ENCODE measurements around the gene FADS6. TPM values are rescaled to one million over a fixed set of nuclear protein-coding genes. Genes with fewer than 3 reads are reported as not detected.

Gene FADS6
- total RNA-seq, 2 experiments from 2014 or later, result not detected

DNA sequence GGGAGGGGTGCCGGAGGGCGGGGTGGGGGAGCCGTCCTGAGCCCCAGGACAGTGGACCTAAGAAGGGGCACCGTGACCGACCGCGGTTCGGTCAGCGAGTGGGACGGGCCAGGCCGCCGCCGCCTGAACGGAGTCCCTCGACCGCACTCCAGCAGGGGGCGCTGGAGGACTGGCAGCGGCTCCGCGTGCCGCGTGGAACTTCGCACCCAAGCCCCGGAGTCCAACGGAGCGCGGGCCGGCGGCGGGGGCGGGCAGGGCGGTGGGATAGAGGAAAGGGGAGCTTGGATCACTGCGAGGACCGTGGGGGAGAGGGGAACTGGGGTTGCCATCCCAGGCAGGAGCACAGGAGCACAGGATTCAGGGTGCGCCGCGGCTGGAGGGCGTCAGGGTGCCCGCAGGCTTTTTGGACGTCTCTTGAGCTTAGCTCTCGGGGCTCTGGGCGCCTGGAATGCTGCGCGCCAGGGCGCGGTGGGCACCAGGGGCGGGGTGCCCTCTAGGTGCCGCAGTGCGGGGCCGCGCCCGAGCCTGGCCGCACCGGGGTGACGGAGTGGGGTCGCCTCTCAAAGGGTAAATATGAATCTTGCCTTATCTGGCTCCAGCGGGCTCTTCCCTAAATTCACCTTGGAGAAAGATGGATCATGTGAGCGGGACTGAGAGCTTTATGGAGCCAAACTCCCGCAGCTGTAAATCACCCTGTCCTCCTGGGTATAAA lies 30.3 kb upstream of the FADS6 start:
- DNase-seq (peak; percentile 55 to 84 (median 66)), ATAC-seq (ENCODE audit: poor library complexity) (peak; percentile 79)
- intact Hi-C loops (cut with DNase I, micrococcal nuclease), result loop anchor here (1.0 to 5.0 kb wide), 2 partner anchors 35 to 489 kb away; no protein-coding TSS in a partner anchor
- Mint-ChIP-seq H3K9me3 (no peaks in the 10 kb centered on the region), H3K4me1 (ENCODE audit: low read depth) (peaks cover 15% of the 10 kb centered on the region), H3K4me3 (peak overlapping the region; percentile 25), H3K27me3 (peaks cover 78% of the 10 kb centered on the region), H3K27ac (no peak overlapping the region), H3K36me3 (ENCODE audit: low read depth) (no peaks in the 10 kb centered on the region)
- H3K4me3 ChIP-seq (ENCODE audit: low read length), result peak overlapping the region; percentile 37
- ChIA-PET CTCF (interaction anchor here (1.7 to 2.1 kb wide), 2 partner anchors 34 to 38 kb away, joined by 8 to 9 read pairs; no protein-coding TSS in a partner anchor), POLR2A (no interaction called here)
- peaks cover 49 to 57% of the 10 kb centered on the region in 2 experiments for H3K27me3 ChIP-seq (ENCODE audit: control insufficient read depth in 1 of 2, insufficient read depth in 2 of 2, low read length in 2 of 2)
- H3K27ac ChIP-seq (ENCODE audit: low read depth in 1 of 2, low read length in 2 of 2), result no peak overlapping the region
- H3K36me3 ChIP-seq (ENCODE audit: insufficient read depth, low read length), result no peaks in the 10 kb centered on the region
- peak; percentile 89 for TF ChIP-seq CTCF (IDR thresholded peaks at IDR 0.05)
- peaks cover 25% of the 10 kb centered on the region for H3K4me1 ChIP-seq (ENCODE audit: insufficient read depth, low read length)
- peaks cover 0 to 16% of the 10 kb centered on the region in 2 experiments for H3K9me3 ChIP-seq (ENCODE audit: control insufficient read depth in 1 of 2, insufficient read depth in 1 of 2, low read length in 2 of 2)

DNA sequence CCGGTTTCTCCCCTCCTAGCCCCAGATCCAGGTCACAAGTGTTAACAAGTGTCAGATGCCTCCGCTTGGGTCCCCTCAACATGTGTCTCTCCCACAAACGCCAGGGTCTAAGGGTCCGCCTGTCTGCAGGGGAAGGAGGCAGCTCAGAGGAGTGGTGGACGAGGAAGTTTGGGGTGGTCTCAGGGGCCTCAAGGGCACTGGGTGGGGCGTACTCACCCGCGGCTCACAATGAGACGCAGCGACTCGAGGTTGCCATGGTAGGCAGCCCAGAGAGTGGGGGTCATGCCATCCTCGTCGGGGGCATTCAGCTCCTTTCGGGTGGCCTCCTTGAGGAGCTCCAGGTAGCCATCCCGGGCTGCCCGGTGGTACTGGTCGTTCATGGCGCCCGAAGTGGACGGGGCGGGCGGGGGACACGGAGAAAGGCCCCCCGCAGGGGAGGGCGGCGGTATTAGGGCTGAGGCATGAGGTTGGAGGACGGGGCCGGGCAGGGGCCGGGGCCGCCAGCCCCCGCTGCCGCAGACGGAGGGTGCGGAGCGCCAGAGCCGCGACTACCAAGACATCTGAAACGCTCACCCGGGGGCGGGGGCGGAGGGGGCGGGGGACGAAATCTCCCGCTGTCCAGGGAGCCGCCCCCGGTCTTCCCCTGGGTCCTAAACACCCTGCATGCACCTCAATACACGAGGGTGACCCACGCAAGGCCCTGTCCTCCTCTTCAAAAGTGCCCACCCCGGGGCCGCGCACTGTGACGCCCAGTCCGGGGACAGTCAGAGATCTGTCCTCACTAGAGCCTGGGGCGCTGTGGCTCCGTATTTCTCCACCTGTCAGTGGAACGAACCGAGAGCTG lies 29.5 kb upstream of the FADS6 start, which contains the start of gene USH1G:
Gene USH1G (minus strand): TSS at position 562 of the 844 bp plus-strand sequence. CDS start 182 bp downstream, at position 380.
- H3K4me3 Mint-ChIP-seq, result peak within 1 kb of the TSS; percentile 75
- no peak for TF ChIP-seq CTCF (IDR thresholded peaks at IDR 0.05)
- peaks cover 0 to 16% of the 10 kb centered on the region in 2 experiments for H3K9me3 ChIP-seq (ENCODE audit: control insufficient read depth in 1 of 2, insufficient read depth in 1 of 2, low read length in 2 of 2)
- no peak within 1 kb of the TSS for H3K27ac Mint-ChIP-seq
- peaks cover 25% of the 10 kb centered on the region for H3K4me1 ChIP-seq (ENCODE audit: insufficient read depth, low read length)
- peaks cover 15% of the 10 kb centered on the region for H3K4me1 Mint-ChIP-seq (ENCODE audit: low read depth)
- peaks cover 48 to 57% of the 10 kb centered on the region in 2 experiments for H3K27me3 ChIP-seq (ENCODE audit: control insufficient read depth in 1 of 2, insufficient read depth in 2 of 2, low read length in 2 of 2)
- peak within 1 kb of the TSS; percentile 37 for H3K4me3 ChIP-seq (ENCODE audit: low read length)
- no peak within 1 kb of the TSS for H3K27ac ChIP-seq (ENCODE audit: low read depth in 1 of 2, low read length in 2 of 2)
- peak in 7 of 14 experiments; percentile 5 to 39 (median 9) for DNase-seq
- no peaks in the 10 kb centered on the region for H3K36me3 Mint-ChIP-seq (ENCODE audit: low read depth)
- POLR2A ChIA-PET, result no interaction called here
- CTCF ChIA-PET, result interaction anchor here (1.7 to 2.1 kb wide), 2 partner anchors 35 to 39 kb away, joined by 8 to 9 read pairs; no protein-coding TSS in a partner anchor
- H3K27me3 Mint-ChIP-seq, result peaks cover 74% of the 10 kb centered on the region
- intact Hi-C loops (cut with DNase I, micrococcal nuclease), result loop anchor here (1.0 to 5.0 kb wide), 2 partner anchors 35 to 489 kb away; no protein-coding TSS in a partner anchor
- ATAC-seq (ENCODE audit: poor library complexity), result peak; percentile 51
- H3K9me3 Mint-ChIP-seq, result no peaks in the 10 kb centered on the region
- H3K36me3 ChIP-seq (ENCODE audit: insufficient read depth, low read length), result no peaks in the 10 kb centered on the region

- Histone ChIP-seq H3K4me1 (ENCODE audit: insufficient read depth, low read length) (peaks cover 31% of the 10 kb centered on the region), H3K4me3 (ENCODE audit: low read length) (no peak overlapping the region), H3K36me3 (ENCODE audit: insufficient read depth, low read length) (no peaks in the 10 kb centered on the region), H3K27ac (ENCODE audit: low read depth in 1 of 2, low read length in 2 of 2) (no peak overlapping the region), H3K9me3 (ENCODE audit: control insufficient read depth in 1 of 2, insufficient read depth in 1 of 2, low read length in 2 of 2) (peaks cover 0 to 16% of the 10 kb centered on the region in 2 experiments), H3K27me3 (ENCODE audit: control insufficient read depth in 1 of 2, insufficient read depth in 2 of 2, low read length in 2 of 2) (peaks cover 43 to 57% of the 10 kb centered on the region in 2 experiments)
- ChIA-PET CTCF (no interaction called here), POLR2A (no interaction called here)
- Mint-ChIP-seq H3K9me3 (no peaks in the 10 kb centered on the region), H3K4me3 (no peak overlapping the region), H3K4me1 (ENCODE audit: low read depth) (peaks cover 15% of the 10 kb centered on the region), H3K36me3 (ENCODE audit: low read depth) (no peaks in the 10 kb centered on the region), H3K27ac (no peak overlapping the region), H3K27me3 (peaks cover 69% of the 10 kb centered on the region)
- intact Hi-C loops (cut with DNase I, micrococcal nuclease), result loop anchor here in 1 of 2 experiments (5.0 kb wide), 1 partner anchor 490 kb away; no protein-coding TSS in a partner anchor
- DNase-seq (no peak), ATAC-seq (ENCODE audit: poor library complexity) (no peak)
- no peak for TF ChIP-seq CTCF (IDR thresholded peaks at IDR 0.05)
Measured at GRCh38 chr17:74922172-74922571, 28.7 kb upstream of the FADS6 start.
